A549 treated with AZD9567 at 1 μM for 4 hours (cell line): ENCODE measurements around the gene DCANP1. TPM values are rescaled to one million over a fixed set of nuclear protein-coding genes. Genes with fewer than 3 reads are reported as not detected.

Experiments used
- total RNA-seq: library from RNA; stranded (reverse); fragments of 200-300 nt; extraction: Qiagen RNA extraction; gene quantifications from 5 replicates; pipeline ENCODE4 v1.2.3, GENCODE V29; 2022; ENCODE audit not compliant: insufficient read depth

DCANP1 gene
- not detected in 5 replicates for total RNA-seq

GRCh38 chr5:135447298-135447929, at the start of gene DCANP1:
Gene DCANP1, minus strand, starts transcription at chr5:135447348. Its CDS starts 240 bp downstream, at chr5:135447108.

GRCh38 chr5:135452321-135453030, 5.3 kb upstream of the DCANP1 start, which contains the start of gene TIFAB:
Gene TIFAB, minus strand, starts transcription at chr5:135452351. Its CDS starts 2,412 bp downstream, at chr5:135449939.

DNA sequence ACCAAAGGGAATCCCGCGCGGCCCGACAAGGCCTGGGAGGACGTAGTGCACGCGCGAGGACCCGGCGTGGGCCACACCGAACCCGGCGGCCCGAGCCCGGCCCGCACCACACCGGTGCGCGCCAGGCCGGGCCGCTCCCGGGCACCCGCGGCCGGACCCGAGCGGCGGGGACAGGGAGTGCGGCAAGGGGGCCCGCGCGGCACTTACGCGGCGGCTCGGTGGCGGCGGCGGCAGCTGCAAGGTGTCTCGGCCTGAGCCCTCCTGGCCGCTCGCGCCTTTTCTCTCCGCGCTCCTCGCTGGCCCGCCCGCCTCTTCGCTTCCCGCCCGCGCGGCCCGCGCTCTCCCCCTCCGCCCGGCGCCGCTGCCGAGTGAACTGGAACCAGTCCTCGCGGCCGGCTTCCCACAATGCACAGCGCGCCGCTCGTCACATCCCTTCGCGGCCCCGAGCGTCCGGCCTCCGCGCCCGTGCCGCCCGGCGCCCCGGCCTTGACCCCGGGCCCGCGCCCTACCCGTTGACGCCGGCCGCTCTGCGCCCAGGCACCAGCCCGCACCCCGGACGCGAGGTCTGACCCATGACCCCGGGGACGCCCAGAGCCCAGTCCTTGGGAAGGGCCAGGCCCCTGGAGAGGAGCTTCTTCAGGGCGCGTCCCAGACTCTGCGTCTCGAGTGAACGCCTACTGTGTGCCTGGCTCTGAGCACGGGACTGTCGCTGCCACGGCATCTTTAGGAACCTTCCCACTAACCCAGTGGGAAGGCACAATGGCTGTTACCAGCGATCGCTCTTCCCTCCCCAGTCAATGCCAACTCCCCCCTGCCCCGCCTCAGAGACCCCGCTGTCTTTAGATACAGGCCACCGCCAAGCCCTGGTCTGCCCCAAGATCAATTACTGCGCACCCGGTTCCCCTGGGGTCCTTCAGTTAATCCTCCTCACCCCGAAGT, 48.0 kb downstream of the DCANP1 start, which contains the start of gene MACROH2A1:
Gene MACROH2A1 (minus strand): TSS at position 377 of the 939 bp plus-strand sequence. CDS start 10,138 bp downstream, outside the sequence.

Other genes with a start within 250 kb of the DCANP1 start
- gene MACROH2A1, start 48.1 kb downstream of the DCANP1 start, total RNA-seq: 180 to 197 TPM (median 192 TPM) in 5 replicates
- gene TIFAB, start 5.0 kb upstream of the DCANP1 start, total RNA-seq: not detected in 5 replicates
- not detected in 5 replicates for gene NEUROG1, start 88.6 kb upstream of the DCANP1 start, total RNA-seq
- gene CXCL14, start 131.6 kb upstream of the DCANP1 start, total RNA-seq: 0.11 to 0.20 TPM (median 0.15 TPM) in 4 of 5 replicates, not detected in the other